Neutrophil (primary cell): ENCODE results near the gene CDC42BPG.

ENCODE experiments used
- H3K27ac ChIP-seq: fragments of 200-600 bp; sonication (generic); 2 replicates; pipeline ENCODE4 v1.5.1; 2016; ENCODE audit warnings: mild to moderate bottlenecking, moderate library complexity
- H3K27me3 ChIP-seq: fragments of 200-600 bp; sonication (generic); 2 replicates; pipeline ENCODE4 v1.6.0; 2016; ENCODE audit warnings: mild to moderate bottlenecking
- H3K36me3 ChIP-seq: fragments of 200-600 bp; sonication (generic); 2 replicates; pipeline ENCODE4 v1.5.1; 2017
- H3K4me1 ChIP-seq, 2 experiments: fragments of 200-600 bp in 1 of 2; sonication (generic) in 1 of 2; 1 replicate in 1 of 2; 2 replicates in 1 of 2; pipeline versions ENCODE4 v1.5.1 to v1.6.1; 2013 to 2016; ENCODE audit warnings: low read depth in 1 of 2, low read length in 1 of 2, mild to moderate bottlenecking in 1 of 2, moderate library complexity in 1 of 2; ENCODE audit not compliant: control insufficient read depth in 1 of 2, insufficient read depth in 1 of 2
- H3K4me3 ChIP-seq, 2 experiments: fragments of 200-600 bp in 1 of 2; sonication (generic) in 1 of 2; 1 replicate in 1 of 2; 2 replicates in 1 of 2; pipeline ENCODE4 v1.5.1; 2013 to 2016; ENCODE audit warnings: low read depth in 1 of 2, low read length in 1 of 2, mild to moderate bottlenecking in 1 of 2, moderate library complexity in 1 of 2
- H3K9me3 ChIP-seq: fragments of 200-600 bp; sonication (generic); 2 replicates; pipeline ENCODE4 v1.5.1; 2016
- TF ChIP-seq, protein P1 (sequence below): fragments of 200-600 bp; sonication (generic); IDR thresholded peaks from 2 replicates; pipeline ENCODE4 v1.5.1; 2016; ENCODE audit warnings: antibody characterized with exemption

CDC42BPG gene

DNA sequence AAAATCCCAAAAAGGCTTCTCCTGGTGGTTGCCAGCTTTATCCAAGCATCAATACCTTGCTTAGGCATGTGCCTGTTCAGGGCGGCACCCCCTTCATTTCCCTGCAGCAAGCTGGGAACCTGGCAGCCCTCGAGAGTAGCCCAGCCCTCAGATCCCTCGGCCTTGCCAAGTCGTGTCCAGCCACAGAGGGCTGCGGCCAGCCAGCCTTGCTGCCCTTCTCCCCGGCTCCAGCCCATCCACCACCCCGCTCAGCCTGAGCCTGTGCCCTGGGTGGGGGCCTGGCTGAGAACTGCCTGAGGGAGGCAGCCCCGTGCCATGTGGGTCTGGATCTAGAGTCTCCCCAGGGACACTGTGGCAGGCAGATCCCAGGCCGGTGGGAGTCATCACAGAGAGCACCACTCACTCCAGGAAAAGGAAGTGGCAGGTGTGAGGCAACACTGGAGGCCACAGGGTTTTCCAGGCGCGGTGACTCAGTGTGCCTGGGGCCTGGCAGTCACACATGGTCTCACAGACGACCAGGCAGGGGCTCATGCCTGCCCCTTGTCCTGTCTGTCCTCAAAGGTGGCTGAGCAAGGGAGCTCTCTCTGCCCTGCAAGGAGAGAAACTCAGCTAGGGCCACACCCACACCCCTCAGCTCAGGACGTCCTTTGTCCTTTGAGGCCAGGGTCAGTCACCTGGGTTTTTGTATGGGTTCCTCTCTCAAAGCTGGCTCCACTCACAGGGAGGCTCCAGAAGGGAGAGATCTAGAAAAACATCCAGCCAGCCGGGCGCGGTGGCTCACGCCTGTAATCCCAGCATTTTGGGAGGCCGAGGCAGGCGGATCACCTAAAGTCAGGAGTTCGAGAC, 12.2 kb upstream of the CDC42BPG start:
- Histone ChIP-seq H3K9me3 (no peaks in the 10 kb centered on the region), H3K4me1 (peaks cover 100% of the 10 kb centered on the region in 2 experiments), H3K27me3 (no peaks in the 10 kb centered on the region), H3K36me3 (peaks cover 79% of the 10 kb centered on the region), H3K4me3 (peak overlapping the region; percentile 50 to 62), H3K27ac (peak overlapping the region; percentile 99)
- TF ChIP-seq, protein P1, sequence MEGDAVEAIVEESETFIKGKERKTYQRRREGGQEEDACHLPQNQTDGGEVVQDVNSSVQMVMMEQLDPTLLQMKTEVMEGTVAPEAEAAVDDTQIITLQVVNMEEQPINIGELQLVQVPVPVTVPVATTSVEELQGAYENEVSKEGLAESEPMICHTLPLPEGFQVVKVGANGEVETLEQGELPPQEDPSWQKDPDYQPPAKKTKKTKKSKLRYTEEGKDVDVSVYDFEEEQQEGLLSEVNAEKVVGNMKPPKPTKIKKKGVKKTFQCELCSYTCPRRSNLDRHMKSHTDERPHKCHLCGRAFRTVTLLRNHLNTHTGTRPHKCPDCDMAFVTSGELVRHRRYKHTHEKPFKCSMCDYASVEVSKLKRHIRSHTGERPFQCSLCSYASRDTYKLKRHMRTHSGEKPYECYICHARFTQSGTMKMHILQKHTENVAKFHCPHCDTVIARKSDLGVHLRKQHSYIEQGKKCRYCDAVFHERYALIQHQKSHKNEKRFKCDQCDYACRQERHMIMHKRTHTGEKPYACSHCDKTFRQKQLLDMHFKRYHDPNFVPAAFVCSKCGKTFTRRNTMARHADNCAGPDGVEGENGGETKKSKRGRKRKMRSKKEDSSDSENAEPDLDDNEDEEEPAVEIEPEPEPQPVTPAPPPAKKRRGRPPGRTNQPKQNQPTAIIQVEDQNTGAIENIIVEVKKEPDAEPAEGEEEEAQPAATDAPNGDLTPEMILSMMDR, result no peak

DNA sequence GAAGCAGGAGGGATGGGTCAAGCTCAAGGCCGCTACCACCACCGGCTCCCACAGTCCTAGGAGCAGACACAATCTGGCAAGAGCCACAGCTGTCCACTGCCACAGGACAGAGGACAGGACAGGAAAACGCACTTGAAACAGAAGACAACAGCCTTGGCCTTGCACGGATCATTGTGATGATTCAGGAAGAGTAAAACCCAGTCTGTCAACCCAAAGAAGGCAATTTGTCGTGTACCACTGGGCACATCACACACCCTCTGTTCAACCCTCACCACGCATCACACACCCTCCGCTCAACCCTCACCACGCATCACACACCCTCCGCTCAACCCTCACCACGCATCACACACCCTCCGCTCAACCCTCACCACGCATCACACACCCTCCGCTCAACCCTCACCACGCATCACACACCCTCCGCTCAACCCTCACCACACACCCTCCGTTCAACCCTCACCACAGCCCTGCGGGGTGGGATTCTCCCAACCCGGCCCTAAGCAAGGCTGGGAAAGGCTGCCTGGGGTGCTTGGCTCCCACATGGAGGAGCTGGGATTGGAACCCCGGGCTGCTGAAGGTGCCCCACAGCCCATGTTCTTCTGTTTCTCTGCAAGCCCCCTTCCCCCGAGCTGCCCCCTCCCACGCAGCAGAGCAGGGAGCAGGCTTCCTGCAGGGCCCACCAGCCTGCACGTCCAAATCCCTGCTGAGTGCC, 11.3 kb upstream of the CDC42BPG start:
- H3K36me3 ChIP-seq, result peaks cover 81% of the 10 kb centered on the region
- peak overlapping the region; percentile 99 for H3K27ac ChIP-seq
- H3K27me3 ChIP-seq, result no peaks in the 10 kb centered on the region
- peak overlapping the region; percentile 50 to 62 for H3K4me3 ChIP-seq
- H3K4me1 ChIP-seq, result peaks cover 100% of the 10 kb centered on the region in 2 experiments
- TF ChIP-seq, protein P1, result no peak
- H3K9me3 ChIP-seq, result no peaks in the 10 kb centered on the region

- Histone ChIP-seq H3K27me3 (no peaks in the 10 kb centered on the region), H3K4me1 (peaks cover 96 to 100% of the 10 kb centered on the region in 2 experiments), H3K27ac (peak overlapping the region; percentile 99), H3K9me3 (no peaks in the 10 kb centered on the region), H3K36me3 (peaks cover 80% of the 10 kb centered on the region), H3K4me3 (peak overlapping the region in 1 of 2 experiments; percentile 62)
- TF ChIP-seq, protein P1, result no peak
Measured at GRCh38 chr11:64854534-64855502, 10.4 kb upstream of the CDC42BPG start.

- no peaks in the 10 kb centered on the region for H3K9me3 ChIP-seq
- H3K27me3 ChIP-seq, result no peaks in the 10 kb centered on the region
- peaks cover 76% of the 10 kb centered on the region for H3K36me3 ChIP-seq
- H3K4me3 ChIP-seq, result peak overlapping the region; percentile 26 to 62
- H3K4me1 ChIP-seq, result peaks cover 96 to 100% of the 10 kb centered on the region in 2 experiments
- H3K27ac ChIP-seq, result peak overlapping the region; percentile 99
- TF ChIP-seq, protein P1, result no peak
Measured at GRCh38 chr11:64854157-64854533, 9.7 kb upstream of the CDC42BPG start.

DNA sequence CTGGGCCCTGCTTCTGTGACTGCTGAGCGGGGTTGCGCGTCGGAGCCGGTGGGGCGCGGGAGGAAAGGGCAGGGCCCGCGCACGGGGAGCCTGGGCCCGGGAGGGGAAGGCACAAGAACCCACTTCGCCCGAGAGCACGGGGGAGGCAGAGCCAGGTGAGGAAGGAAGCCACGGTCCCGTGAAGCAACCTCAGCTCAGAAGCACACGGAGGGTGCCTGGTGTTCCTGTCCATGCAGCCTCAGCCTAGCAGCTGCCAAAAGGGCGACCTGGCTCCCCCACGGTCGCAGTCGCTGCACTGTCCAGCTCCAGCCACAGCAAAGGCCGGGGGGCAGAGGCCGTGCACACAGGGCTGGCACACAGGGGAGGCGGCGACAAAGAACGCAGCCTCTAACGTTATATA, 9.3 kb upstream of the CDC42BPG start:
- H3K4me3 ChIP-seq, result peak overlapping the region; percentile 26 to 62
- peaks cover 71% of the 10 kb centered on the region for H3K36me3 ChIP-seq
- H3K27me3 ChIP-seq, result no peaks in the 10 kb centered on the region
- TF ChIP-seq, protein P1, result no peak
- peaks cover 96 to 100% of the 10 kb centered on the region in 2 experiments for H3K4me1 ChIP-seq
- no peaks in the 10 kb centered on the region for H3K9me3 ChIP-seq
- H3K27ac ChIP-seq, result peak overlapping the region; percentile 99
